Activated CD8-positive, alpha-beta T cell treated with anti-CD3 and anti-CD28 coated beads for 36 hours (primary cell): ENCODE measurements around the gene SLC9A3. TPM values are rescaled to one million over a fixed set of nuclear protein-coding genes. Genes with fewer than 3 reads are reported as not detected.

ENCODE experiments used
- ATAC-seq: fragments of 200-7000 bp; cut with Tn5 transposase; one replicate; pipeline ENCODE4 v1.10.0; 2021; ENCODE audit warnings: mild to moderate bottlenecking, moderate library complexity
- CTCF ChIA-PET: fragments of 350-600 bp; sonication (Branson Sonifier 250); formaldehyde crosslinking; loops from one replicate; lab custom pipeline; 2021; ENCODE audit warnings: antibody characterized with exemption; lab: Charles Lee
- POLR2A ChIA-PET: fragments of 350-600 bp; sonication (Branson Sonifier 250); formaldehyde crosslinking; loops from one replicate; lab custom pipeline; 2021; ENCODE audit warnings: antibody characterized with exemption; lab: Charles Lee
- DNase-seq: peaks from one replicate; pipeline ENCODE4 v3.0.0-alpha.2; 2020
- H3K27ac Mint-ChIP-seq: one replicate; pipeline ENCODE4 v1.8.0; 2021; ENCODE audit warnings: mild to moderate bottlenecking, mixed read lengths
- H3K27me3 Mint-ChIP-seq: one replicate; pipeline ENCODE4 v1.8.0; 2021; ENCODE audit warnings: mixed read lengths
- H3K36me3 Mint-ChIP-seq: one replicate; pipeline ENCODE4 v1.8.0; 2021; ENCODE audit warnings: low read depth, mixed read lengths
- H3K4me1 Mint-ChIP-seq: one replicate; pipeline ENCODE4 v1.8.0; 2021; ENCODE audit warnings: low read depth, mixed read lengths
- H3K4me3 Mint-ChIP-seq: one replicate; pipeline ENCODE4 v1.8.0; 2021; ENCODE audit warnings: mild to moderate bottlenecking, moderate library complexity, mixed read lengths
- H3K9me3 Mint-ChIP-seq: one replicate; pipeline ENCODE4 v1.8.0; 2021; ENCODE audit warnings: mixed read lengths
- intact Hi-C: fragments of 100-400 bp; cut with micrococcal nuclease; formaldehyde crosslinking; loops from one replicate; pipeline ENCODE4 v1.10.0; 2022
- total RNA-seq, 2 experiments: library from RNA; stranded (reverse); gene quantifications; one replicate each; pipeline ENCODE4 v1.2.3, GENCODE V29; 2021
- TF ChIP-seq, protein P1 (sequence below): fragments of 200-600 bp; IDR thresholded peaks from one replicate; pipeline ENCODE4 v1.8.0; 2022; ENCODE audit warnings: antibody characterized with exemption, mild to moderate bottlenecking

The SLC9A3 gene
- total RNA-seq, 2 experiments from 2014 or later, result 3.2 to 3.3 TPM

DNA sequence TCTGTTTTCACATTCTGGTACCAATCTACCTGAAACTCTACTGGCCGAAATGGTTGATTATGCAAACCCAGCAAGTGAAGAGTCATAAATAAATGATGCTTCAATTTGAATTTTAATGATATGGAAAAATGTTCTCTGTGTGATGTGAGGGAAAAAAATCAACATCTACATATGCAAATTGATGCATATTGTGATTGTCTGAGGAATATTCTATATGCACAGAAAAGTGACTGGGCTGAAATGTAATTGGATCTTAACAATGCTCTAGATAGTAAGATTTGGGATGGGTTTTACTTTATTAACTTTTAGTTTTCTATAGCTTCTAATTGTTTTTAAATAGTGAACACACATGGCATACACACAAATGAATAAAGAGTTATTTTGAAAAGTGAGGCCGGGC lies 25.0 kb upstream of the SLC9A3 start:
- intact Hi-C loops, result no loop called here
- CTCF ChIA-PET, result no interaction called here

DNA sequence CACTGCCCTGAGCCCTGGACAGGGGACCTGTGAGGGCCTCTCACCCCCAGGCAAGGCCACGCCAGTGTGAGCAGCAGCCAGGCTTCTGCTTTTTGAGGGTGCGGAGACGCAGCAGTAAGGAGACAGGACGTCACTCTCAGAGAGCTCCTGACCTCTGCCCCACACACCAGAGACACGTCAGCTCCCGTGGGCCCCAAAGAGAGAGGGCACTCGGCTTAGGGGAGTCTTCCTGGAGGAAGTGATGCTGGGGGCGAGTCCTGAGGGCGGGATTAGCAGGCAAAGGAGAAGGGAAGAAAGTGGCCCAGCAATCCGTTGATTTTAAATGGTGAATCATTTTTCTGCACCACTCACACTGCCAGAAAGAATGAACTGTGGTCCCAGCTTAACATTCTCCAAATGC lies 24.0 kb upstream of the SLC9A3 start:
- ChIA-PET POLR2A (interaction anchor here (0.6 kb wide), 1 partner anchor 44 kb away, joined by 3 read pairs; no protein-coding TSS in a partner anchor), CTCF (no interaction called here)
- ATAC-seq (no peak), DNase-seq (no peak)
- Mint-ChIP-seq H3K9me3 (no peaks in the 10 kb centered on the region), H3K36me3 (no peaks in the 10 kb centered on the region), H3K27ac (no peak overlapping the region), H3K4me3 (no peak overlapping the region), H3K27me3 (peaks cover 20% of the 10 kb centered on the region), H3K4me1 (peaks cover 16% of the 10 kb centered on the region)
- intact Hi-C loops, result no loop called here
- TF ChIP-seq, protein P1, sequence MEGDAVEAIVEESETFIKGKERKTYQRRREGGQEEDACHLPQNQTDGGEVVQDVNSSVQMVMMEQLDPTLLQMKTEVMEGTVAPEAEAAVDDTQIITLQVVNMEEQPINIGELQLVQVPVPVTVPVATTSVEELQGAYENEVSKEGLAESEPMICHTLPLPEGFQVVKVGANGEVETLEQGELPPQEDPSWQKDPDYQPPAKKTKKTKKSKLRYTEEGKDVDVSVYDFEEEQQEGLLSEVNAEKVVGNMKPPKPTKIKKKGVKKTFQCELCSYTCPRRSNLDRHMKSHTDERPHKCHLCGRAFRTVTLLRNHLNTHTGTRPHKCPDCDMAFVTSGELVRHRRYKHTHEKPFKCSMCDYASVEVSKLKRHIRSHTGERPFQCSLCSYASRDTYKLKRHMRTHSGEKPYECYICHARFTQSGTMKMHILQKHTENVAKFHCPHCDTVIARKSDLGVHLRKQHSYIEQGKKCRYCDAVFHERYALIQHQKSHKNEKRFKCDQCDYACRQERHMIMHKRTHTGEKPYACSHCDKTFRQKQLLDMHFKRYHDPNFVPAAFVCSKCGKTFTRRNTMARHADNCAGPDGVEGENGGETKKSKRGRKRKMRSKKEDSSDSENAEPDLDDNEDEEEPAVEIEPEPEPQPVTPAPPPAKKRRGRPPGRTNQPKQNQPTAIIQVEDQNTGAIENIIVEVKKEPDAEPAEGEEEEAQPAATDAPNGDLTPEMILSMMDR, result no peak

More for the DNA sequence above, 25.0 kb upstream of the SLC9A3 start:
- Mint-ChIP-seq H3K27me3 (peaks cover 20% of the 10 kb centered on the region), H3K4me1 (peaks cover 7% of the 10 kb centered on the region), H3K9me3 (no peaks in the 10 kb centered on the region), H3K36me3 (no peaks in the 10 kb centered on the region), H3K27ac (no peak overlapping the region), H3K4me3 (no peak overlapping the region)
- ATAC-seq, result no peak
- no peak for DNase-seq
- TF ChIP-seq, protein P1, result no peak
- POLR2A ChIA-PET, result no interaction called here

DNA sequence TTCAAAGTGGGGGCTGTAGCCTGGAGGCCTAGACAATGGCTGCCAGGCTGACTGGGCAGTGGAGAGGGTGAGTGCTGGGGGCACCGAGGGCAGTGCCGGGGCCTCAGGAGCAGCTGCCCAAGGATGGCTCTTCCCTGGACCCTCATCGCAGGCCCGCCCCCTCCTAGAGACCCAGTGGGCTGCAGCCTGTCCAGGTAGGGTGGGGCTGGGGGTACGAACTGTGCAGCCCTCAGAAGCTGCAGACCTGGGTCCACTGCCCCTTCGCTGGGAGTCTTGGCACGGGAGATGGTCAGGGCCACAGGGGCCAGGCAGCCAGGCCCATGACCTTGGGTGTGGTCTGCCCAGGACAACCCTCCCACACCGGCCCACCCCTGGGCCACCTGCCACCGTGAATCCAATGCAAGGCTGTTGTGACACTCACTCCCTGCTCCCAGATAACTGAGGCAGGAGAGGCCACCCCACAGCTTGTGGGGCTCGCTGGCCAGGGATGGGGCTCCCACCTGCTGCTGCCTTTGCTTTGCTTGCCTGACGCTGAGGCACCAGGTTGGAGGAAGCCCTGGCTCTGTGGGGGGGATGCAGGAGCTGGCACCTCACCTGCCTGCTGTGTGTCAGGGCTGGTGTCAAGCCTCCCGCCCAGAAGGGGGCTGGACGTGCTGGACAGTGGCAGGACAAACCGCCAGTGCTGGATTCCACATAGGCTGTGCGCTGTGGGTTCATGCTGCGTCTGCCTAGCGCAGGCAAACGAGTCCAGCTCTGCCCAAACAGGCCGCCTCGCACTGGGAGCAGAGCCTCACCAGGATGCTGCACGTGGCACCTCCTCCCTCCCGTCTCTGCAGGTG lies 23.1 kb upstream of the SLC9A3 start:
- H3K4me1 Mint-ChIP-seq, result peaks cover 17% of the 10 kb centered on the region
- H3K36me3 Mint-ChIP-seq, result no peaks in the 10 kb centered on the region
- no peak overlapping the region for H3K4me3 Mint-ChIP-seq
- no peak for DNase-seq
- peaks cover 20% of the 10 kb centered on the region for H3K27me3 Mint-ChIP-seq
- POLR2A ChIA-PET, result no interaction called here
- intact Hi-C loops, result no loop called here
- TF ChIP-seq, protein P1, result no peak
- H3K27ac Mint-ChIP-seq, result no peak overlapping the region
- H3K9me3 Mint-ChIP-seq, result no peaks in the 10 kb centered on the region
- CTCF ChIA-PET, result no interaction called here
- ATAC-seq, result no peak

DNA sequence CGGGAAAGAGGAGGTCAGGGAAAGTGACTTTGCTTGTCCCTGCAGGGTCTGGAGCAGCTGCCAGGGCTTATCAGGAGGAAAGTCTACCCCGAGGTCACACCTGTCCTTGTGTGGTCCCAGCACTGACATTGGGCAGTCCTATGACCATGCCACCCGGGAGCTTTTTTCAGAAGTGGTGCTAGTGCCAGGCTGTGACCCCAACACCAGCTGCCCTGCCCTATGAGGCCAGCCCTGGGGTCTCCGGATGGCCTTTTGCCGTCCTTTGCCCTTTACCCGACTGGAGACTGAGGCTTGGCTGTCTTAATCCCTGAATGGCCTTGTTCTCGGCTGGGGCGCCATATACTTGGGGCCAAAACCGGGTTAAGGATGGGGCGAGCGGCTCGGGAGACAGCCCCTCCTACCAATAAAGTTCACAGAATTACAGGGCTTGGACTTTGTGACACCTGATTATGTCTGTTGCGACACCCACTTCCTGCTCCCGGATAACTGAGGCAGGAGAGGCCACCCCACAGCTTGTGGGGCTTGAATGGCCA lies 22.2 kb upstream of the SLC9A3 start:
- no peak overlapping the region for H3K27ac Mint-ChIP-seq
- intact Hi-C loops, result no loop called here
- ATAC-seq, result no peak
- POLR2A ChIA-PET, result no interaction called here
- no peak for DNase-seq
- H3K4me1 Mint-ChIP-seq, result peaks cover 17% of the 10 kb centered on the region
- TF ChIP-seq, protein P1, result no peak
- peaks cover 20% of the 10 kb centered on the region for H3K27me3 Mint-ChIP-seq
- no peaks in the 10 kb centered on the region for H3K36me3 Mint-ChIP-seq
- CTCF ChIA-PET, result no interaction called here
- no peaks in the 10 kb centered on the region for H3K9me3 Mint-ChIP-seq
- no peak overlapping the region for H3K4me3 Mint-ChIP-seq
